ENCODE measurements around the gene SNAP91.
"Not testable (repeated sequence)": the region's sequence is repeated elsewhere in the genome, so short reads cannot be mapped to it uniquely, and the experiment has no call there.

The SNAP91 gene

GRCh38 chr6:83629908-83630307, 79.0 kb downstream of the SNAP91 start:
- DNase-seq (ENCODE audit: low read depth in 2 of 2), result not testable (repeated sequence)

DNA sequence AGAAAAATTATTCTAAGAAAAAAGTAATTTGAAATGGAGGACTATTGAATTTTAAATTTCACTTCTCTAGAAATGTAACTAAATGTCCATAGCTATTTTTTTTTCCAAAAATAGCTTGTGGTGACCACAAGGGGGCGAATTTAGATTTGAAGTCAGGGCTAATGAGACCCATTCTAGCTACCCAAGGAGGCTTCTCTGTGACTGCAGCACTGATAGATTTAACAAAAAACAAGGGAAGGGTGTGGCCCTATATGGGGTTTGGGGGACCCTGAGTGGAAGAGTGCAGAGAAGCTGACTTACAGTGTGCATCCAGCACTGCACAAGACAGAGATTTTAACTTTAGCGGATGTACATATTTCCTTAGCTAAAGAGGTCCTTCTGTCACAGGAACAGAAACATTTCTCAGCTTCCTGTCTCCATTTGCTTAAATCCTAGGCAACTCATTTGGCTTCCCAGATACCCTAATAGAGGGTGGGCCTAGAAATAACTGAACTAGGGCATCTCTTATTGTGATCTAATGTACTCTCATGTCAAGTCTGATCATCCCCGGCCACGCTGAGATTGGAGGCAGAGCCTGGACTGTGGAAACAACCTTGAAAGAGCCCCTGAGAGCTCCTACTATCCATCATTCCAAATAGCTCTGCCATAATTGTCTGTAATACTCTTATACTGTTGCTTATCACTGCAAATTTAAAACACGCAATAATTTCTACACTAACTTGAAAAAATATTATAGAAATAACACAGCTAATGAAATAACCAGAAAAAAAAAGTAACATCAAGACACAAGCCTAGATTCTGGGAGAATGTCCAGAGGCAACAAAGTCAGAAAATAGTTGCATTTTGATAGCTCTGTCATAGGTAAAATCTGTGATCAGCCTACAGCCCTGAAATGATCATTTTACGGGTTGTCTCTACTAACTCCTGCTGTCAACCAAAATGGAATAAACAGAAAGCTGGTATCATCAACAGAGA, 93.6 kb downstream of the SNAP91 start:
- DNase-seq (ENCODE audit: low read depth in 2 of 2), result no peak

DNA sequence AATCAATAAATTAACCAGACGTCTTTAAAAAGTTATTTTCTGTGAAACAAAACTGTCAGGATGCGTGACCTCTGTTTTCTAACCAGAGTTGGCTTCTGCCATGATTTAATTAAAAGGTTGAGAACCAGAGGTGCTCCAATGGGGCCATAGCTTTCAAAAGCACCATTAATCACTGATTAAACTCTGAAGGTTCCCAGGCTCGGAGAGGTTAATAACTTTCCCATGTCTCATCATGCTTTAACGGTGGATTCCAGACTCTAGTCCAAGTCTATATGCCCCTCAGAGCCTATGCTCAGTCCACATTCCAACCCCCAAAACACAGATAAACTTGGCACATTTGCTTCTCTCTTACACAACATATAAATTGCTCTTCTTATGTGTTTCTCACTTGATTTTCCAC, 95.5 kb downstream of the SNAP91 start:
- DNase-seq (ENCODE audit: low read depth in 2 of 2), result no peak

DNA sequence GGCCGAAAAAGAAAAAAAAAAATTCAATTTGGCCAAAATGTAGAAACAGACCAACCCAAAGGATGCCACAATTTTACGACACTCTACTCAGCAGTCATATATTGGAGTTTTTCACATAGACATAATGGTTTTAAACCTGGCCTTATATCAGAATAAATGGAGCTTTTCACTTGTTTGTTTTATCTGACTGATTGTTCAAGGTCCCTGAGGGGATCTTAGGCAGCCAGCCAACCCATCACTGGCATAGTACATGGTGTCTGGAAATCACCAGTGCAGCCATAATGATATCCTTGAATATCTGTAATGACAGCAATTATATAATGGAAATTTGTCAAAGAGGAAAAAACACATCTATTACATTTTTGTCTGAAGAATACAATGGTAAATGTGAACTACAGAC, 99.7 kb downstream of the SNAP91 start:
- no peak for DNase-seq (ENCODE audit: low read depth in 2 of 2)

GRCh38 chr6:83605517-83605916, 103.4 kb downstream of the SNAP91 start:
- no peak for DNase-seq (ENCODE audit: low read depth in 2 of 2)

DNA sequence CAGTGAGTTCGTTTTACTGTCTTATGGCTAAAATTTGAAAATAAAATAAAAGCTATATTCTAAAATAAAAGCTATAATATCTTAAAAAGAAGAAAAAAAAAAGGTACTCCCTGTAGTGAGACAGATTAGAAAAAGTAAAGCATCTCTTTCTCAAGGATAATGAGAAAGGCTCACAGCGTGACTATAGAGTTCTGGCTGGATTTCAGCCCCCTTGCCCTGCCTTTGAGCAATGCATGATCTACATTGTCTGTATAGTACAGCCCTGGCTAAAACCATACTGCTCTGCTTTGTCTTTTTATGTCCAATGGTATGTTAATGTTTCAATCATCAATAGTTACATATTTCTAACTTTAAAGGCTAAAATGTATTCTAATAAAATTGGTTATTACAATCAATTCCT, 105.3 kb downstream of the SNAP91 start:
- no peak for DNase-seq (ENCODE audit: low read depth in 2 of 2)

GRCh38 chr6:83601119-83601518, 107.8 kb downstream of the SNAP91 start:
- no peak for DNase-seq (ENCODE audit: low read depth in 2 of 2)

- no peak for DNase-seq (ENCODE audit: low read depth in 2 of 2)
These were observed 108.4 kb downstream of the SNAP91 start for GRCh38 chr6:83600459-83600858.

GRCh38 chr6:83597511-83597910, 111.4 kb downstream of the SNAP91 start:
- DNase-seq (ENCODE audit: low read depth in 2 of 2), result no peak

- no peak for DNase-seq (ENCODE audit: low read depth in 2 of 2)
These were observed 111.8 kb downstream of the SNAP91 start for GRCh38 chr6:83597051-83597450.

- DNase-seq (ENCODE audit: low read depth in 2 of 2), result no peak
These were observed 114.0 kb downstream of the SNAP91 start for GRCh38 chr6:83594941-83595340.

DNA sequence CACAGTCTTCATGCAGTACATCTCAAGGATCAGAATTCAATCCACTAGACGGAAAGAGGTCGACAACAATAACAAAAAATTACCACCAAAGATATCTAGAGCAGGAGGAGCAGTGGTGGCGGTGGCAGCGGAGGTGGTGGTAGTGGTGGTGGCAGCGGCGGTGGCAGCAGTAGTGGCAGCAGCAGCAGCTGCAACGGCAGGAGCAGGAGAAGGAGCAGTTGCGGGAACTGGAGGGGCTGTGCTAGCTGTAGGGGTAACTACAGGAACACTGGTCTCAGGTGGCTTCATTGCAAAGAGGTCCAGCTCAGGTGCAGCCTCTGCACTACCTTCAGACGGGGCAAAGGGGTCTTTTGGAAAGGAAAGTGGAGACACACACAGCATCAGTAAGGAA, 115.5 kb downstream of the SNAP91 start:
- DNase-seq (ENCODE audit: low read depth in 2 of 2), result no peak

- DNase-seq (ENCODE audit: low read depth in 2 of 2), result no peak
These were observed 116.0 kb downstream of the SNAP91 start for GRCh38 chr6:83592770-83593394.

- no peak for DNase-seq (ENCODE audit: low read depth in 2 of 2)
These were observed 118.5 kb downstream of the SNAP91 start for GRCh38 chr6:83590416-83590815.

DNA sequence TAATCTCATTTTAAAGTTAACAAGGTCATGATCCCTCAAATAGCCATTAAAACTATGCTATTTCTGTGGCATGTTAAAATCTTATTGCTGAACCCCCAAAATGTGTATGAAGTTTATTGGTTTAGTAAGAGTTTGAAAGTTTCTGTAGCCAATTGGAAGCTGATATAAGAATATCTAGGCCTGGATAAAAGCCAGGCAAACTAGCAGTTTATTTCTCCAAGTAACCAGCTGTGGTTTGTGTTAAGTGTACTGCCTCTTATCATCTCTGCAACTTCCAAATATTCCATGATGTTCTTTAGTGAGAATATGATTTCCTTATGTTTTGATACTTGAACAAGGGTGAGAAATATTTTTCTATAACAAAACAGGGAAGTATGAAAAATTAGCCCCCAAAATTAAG, 119.8 kb downstream of the SNAP91 start:
- DNase-seq (ENCODE audit: low read depth in 2 of 2), result no peak

GRCh38 chr6:83578057-83578456, 130.8 kb downstream of the SNAP91 start:
- DNase-seq (ENCODE audit: low read depth in 2 of 2), result no peak

- DNase-seq (ENCODE audit: low read depth in 2 of 2), result no peak
These were observed 134.1 kb downstream of the SNAP91 start for GRCh38 chr6:83574783-83575182.

GRCh38 chr6:83571663-83572185, 137.2 kb downstream of the SNAP91 start:
- not testable (repeated sequence) for DNase-seq (ENCODE audit: low read depth in 2 of 2)

- DNase-seq (ENCODE audit: low read depth in 2 of 2), result no peak
These were observed 149.9 kb downstream of the SNAP91 start for GRCh38 chr6:83558975-83559374.

DNA sequence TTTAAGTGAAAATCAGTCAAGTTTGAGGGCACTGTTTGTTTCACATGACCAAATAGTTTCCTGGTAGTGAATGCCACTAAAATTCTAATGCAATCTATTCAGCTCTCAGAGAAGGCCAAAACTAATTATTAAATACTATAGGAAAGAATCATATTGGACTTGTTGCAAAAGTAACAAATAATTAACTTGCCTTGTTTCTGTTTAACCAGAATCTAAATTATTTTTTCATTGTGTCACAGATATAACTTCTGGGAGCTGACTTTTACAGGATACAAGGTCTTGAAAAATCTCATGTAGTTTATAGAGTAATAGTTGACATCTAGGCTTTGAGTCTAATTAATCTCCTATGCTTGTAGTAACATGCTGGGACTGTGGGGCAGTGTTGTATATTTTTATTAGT, 152.0 kb downstream of the SNAP91 start:
- no peak for DNase-seq (ENCODE audit: low read depth in 2 of 2)

DNA sequence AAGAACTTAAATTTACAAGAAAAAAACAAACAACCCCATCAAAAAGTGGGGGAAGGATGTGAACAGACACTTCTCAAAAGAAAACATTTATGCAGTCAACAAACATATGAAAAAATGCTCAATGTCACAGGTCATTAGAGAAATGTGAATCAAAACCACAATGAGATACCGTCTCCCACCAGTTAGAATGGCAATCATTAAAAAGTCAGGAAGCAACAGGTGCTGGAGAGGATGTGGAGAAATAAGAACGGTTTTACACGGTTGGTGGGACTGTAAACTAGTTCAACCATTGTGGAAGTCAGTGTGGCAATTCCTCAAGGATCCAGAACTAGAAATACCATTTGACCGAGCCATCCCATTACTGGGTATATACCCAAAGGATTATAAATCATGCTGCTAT, 157.2 kb downstream of the SNAP91 start:
- DNase-seq (ENCODE audit: low read depth in 2 of 2), result not testable (repeated sequence)

GRCh38 chr6:83550482-83550881, 158.4 kb downstream of the SNAP91 start:
- DNase-seq (ENCODE audit: low read depth in 2 of 2), result not testable (repeated sequence)

GRCh38 chr6:83546636-83547035, 162.3 kb downstream of the SNAP91 start:
- DNase-seq (ENCODE audit: low read depth in 2 of 2), result no peak

Measured in stimulated activated CD4-positive, alpha-beta T cell treated with anti-CD3 and anti-CD28 coated beads, Interleukin-1b, Interleukin-23, amount 100 ng/mL, for 1 hour (primary cell).